ENCODE results near the gene BCL11B.

GRCh38 chr14:99150236-99150635 lies 121.8 kb downstream of the BCL11B start:
- TF ChIP-seq CTCF (IDR thresholded peaks at IDR 0.05; ENCODE audit: insufficient read depth, low read length, poor library complexity, severe bottlenecking) (no peak), EZH2phosphoT487 (conservative IDR thresholded peaks at IDR 0.05; ENCODE audit: low read length) (no peak)

All from SU-DHL-6 (cell line).